ENCODE data around the gene GAB4. TPM values are rescaled to one million over a fixed set of nuclear protein-coding genes. Genes with fewer than 3 reads are reported as not detected.

Gene GAB4
- total RNA-seq, 1 experiment from 2014 or later: not detected

DNA sequence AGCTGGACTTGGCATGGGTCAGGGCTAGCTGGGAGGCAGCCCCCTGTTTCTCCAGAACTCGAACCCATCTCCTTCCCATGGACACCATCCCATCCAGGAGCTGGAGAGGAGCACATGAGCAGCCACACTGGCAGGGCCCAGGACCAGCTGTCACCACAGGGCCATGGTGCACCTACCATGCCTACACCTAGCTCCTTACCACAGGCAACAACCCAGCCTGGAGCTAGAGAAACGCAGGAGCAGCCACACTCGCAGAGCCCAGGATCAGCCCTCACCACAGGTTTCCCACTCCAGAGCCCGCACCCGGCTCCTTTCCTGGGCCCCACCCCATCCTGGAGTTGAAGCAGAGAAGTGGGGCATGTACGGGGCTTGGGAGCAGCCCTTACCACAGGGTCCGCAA lies 50.2 kb downstream of the GAB4 start:
- H3K27me3 Mint-ChIP-seq (ENCODE audit: insufficient read depth, unreplicated experiment): peaks cover 8% of the 10 kb centered on the region
- Histone ChIP-seq H3K9me3 (no peaks in the 10 kb centered on the region), H3K4me1 (no peaks in the 10 kb centered on the region), H3K36me3 (ENCODE audit: control insufficient read depth, insufficient read depth, low read length) (no peaks in the 10 kb centered on the region), H3K4me3 (ENCODE audit: low read depth, low read length) (no peak overlapping the region), H3K27me3 (replicated peaks; ENCODE audit: control insufficient read depth, insufficient read depth, low read length) (no peaks in the 10 kb centered on the region)
- intact Hi-C loops (cut with micrococcal nuclease; ENCODE audit: unreplicated experiment): no loop called here
- H3K9me3 Mint-ChIP-seq (ENCODE audit: unreplicated experiment): no peaks in the 10 kb centered on the region
- BruUV-seq (replicated peaks): no TSS peak
- no peaks in the 10 kb centered on the region for H3K4me1 Mint-ChIP-seq (ENCODE audit: low read depth, unreplicated experiment)
- CTCF ChIA-PET: no interaction called here
- no peaks in the 10 kb centered on the region for H3K36me3 Mint-ChIP-seq (ENCODE audit: insufficient read depth, unreplicated experiment)
- H3K4me3 Mint-ChIP-seq (ENCODE audit: unreplicated experiment): no peak overlapping the region
- DNase-seq: no peak
- POLR2A ChIA-PET: no interaction called here
- TF ChIP-seq, protein P1, sequence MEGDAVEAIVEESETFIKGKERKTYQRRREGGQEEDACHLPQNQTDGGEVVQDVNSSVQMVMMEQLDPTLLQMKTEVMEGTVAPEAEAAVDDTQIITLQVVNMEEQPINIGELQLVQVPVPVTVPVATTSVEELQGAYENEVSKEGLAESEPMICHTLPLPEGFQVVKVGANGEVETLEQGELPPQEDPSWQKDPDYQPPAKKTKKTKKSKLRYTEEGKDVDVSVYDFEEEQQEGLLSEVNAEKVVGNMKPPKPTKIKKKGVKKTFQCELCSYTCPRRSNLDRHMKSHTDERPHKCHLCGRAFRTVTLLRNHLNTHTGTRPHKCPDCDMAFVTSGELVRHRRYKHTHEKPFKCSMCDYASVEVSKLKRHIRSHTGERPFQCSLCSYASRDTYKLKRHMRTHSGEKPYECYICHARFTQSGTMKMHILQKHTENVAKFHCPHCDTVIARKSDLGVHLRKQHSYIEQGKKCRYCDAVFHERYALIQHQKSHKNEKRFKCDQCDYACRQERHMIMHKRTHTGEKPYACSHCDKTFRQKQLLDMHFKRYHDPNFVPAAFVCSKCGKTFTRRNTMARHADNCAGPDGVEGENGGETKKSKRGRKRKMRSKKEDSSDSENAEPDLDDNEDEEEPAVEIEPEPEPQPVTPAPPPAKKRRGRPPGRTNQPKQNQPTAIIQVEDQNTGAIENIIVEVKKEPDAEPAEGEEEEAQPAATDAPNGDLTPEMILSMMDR (IDR thresholded peaks at IDR 0.05; ENCODE audit: insufficient read depth in 1 of 2, low read depth in 1 of 2, low read length in 1 of 2, severe bottlenecking in 1 of 2, unreplicated experiment in 1 of 2): no peak
- no peak overlapping the region for H3K27ac Mint-ChIP-seq (ENCODE audit: unreplicated experiment)

- H3K4me1 ChIP-seq: no peaks in the 10 kb centered on the region
- no TSS peak for BruUV-seq (replicated peaks)
- H3K27me3 ChIP-seq (replicated peaks; ENCODE audit: control insufficient read depth, insufficient read depth, low read length): no peaks in the 10 kb centered on the region
- H3K36me3 ChIP-seq (ENCODE audit: control insufficient read depth, insufficient read depth, low read length): no peaks in the 10 kb centered on the region
- no peak overlapping the region for H3K4me3 ChIP-seq (ENCODE audit: low read depth, low read length)
- Mint-ChIP-seq H3K4me3 (ENCODE audit: unreplicated experiment) (no peak overlapping the region), H3K27me3 (ENCODE audit: insufficient read depth, unreplicated experiment) (peaks cover 4% of the 10 kb centered on the region), H3K4me1 (ENCODE audit: low read depth, unreplicated experiment) (no peaks in the 10 kb centered on the region), H3K9me3 (ENCODE audit: unreplicated experiment) (no peaks in the 10 kb centered on the region), H3K36me3 (ENCODE audit: insufficient read depth, unreplicated experiment) (no peaks in the 10 kb centered on the region), H3K27ac (ENCODE audit: unreplicated experiment) (no peak overlapping the region)
- no peak for DNase-seq
- ChIA-PET POLR2A (no interaction called here), CTCF (no interaction called here)
- TF ChIP-seq, protein P1 (IDR thresholded peaks at IDR 0.05; ENCODE audit: insufficient read depth in 1 of 2, low read depth in 1 of 2, low read length in 1 of 2, severe bottlenecking in 1 of 2, unreplicated experiment in 1 of 2): no peak
- no peaks in the 10 kb centered on the region for H3K9me3 ChIP-seq
- intact Hi-C loops (cut with micrococcal nuclease; ENCODE audit: unreplicated experiment): no loop called here
These were observed 51.7 kb downstream of the GAB4 start for GRCh38 chr22:16956290-16956689.

- Mint-ChIP-seq H3K4me3 (ENCODE audit: unreplicated experiment) (no peak overlapping the region), H3K27ac (ENCODE audit: unreplicated experiment) (no peak overlapping the region), H3K27me3 (ENCODE audit: insufficient read depth, unreplicated experiment) (peaks cover 2% of the 10 kb centered on the region), H3K9me3 (ENCODE audit: unreplicated experiment) (no peaks in the 10 kb centered on the region), H3K36me3 (ENCODE audit: insufficient read depth, unreplicated experiment) (no peaks in the 10 kb centered on the region), H3K4me1 (ENCODE audit: low read depth, unreplicated experiment) (no peaks in the 10 kb centered on the region)
- H3K4me3 ChIP-seq (ENCODE audit: low read depth, low read length): no peak overlapping the region
- H3K4me1 ChIP-seq: no peaks in the 10 kb centered on the region
- TF ChIP-seq, protein P1 (IDR thresholded peaks at IDR 0.05; ENCODE audit: insufficient read depth in 1 of 2, low read depth in 1 of 2, low read length in 1 of 2, severe bottlenecking in 1 of 2, unreplicated experiment in 1 of 2): no peak
- no TSS peak for BruUV-seq (replicated peaks)
- intact Hi-C loops (cut with micrococcal nuclease; ENCODE audit: unreplicated experiment): no loop called here
- no peak for DNase-seq
- CTCF ChIA-PET: no interaction called here
- H3K27me3 ChIP-seq (replicated peaks; ENCODE audit: control insufficient read depth, insufficient read depth, low read length): no peaks in the 10 kb centered on the region
- POLR2A ChIA-PET: no interaction called here
- H3K36me3 ChIP-seq (ENCODE audit: control insufficient read depth, insufficient read depth, low read length): no peaks in the 10 kb centered on the region
- no peaks in the 10 kb centered on the region for H3K9me3 ChIP-seq
These were observed 52.3 kb downstream of the GAB4 start for GRCh38 chr22:16955678-16956210.

All from Caco-2 (cell line).